CD4-positive, alpha-beta T cell treated with Interleukin-17A for 4 hours (primary cell): ENCODE results near the gene NUP153.
"Not testable (repeated sequence)": the region's sequence is repeated elsewhere in the genome, so short reads cannot be mapped to it uniquely, and the experiment has no call there.

Source experiments
- DNase-seq: peaks from one replicate; pipeline ENCODE4 v3.0.0-alpha.2; 2020; ENCODE audit warnings: mixed read lengths

NUP153 gene

DNA sequence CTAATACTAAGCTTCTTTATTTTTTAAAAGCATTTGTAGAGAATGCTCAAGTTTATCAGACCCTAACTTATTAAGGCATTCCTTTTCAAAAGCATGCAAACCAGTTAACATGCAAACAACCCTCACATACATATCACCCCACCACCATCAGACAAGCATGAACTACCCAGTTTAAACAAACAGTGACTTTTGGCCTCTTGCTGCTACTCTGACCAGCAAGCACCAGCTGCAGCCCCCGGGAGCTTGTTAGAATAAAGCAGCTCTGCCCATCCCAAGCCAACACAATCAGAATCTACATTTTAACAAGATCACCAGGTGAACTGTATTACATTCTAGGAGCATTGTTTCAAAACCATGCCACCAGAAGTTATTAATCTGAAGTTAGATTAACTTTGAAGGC lies 5.9 kb upstream of the NUP153 start:
- no peak for DNase-seq

DNA sequence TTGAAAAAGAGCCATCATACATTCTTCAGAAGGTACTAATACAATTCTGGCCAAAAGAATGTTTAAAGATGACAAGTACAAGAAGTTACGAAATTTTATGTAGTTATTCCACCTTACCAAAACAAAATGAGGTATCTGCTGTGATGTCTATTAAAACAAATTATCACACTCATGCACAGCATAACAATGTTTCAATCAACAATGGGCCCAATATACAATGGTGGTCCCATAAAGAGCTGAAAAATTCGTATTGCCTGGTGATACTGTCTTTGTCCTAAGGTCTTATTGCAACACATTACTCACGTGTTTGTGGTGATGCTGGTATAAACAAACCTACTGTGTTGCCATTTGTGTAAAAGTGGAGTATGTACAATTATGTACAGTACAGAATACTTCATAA lies 3.6 kb upstream of the NUP153 start:
- no peak for DNase-seq

DNA sequence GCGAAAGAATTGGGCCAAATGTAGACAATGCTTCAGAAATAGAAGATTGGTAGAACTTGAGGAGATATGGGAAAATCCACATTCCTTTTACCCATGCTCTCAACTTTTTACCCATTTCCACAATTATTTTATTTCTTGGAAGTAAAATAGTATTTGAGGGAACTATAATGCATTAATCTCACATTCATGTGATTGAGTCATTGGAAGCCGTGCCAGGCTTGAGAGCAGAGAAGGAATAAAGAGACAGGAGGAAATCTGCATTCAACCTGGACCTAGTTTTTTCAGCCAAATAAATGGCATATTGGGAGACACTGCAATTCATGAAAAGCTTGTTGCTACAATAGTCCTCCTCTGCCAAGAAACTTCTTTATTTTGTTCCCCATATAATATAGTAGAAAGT lies 2.8 kb upstream of the NUP153 start:
- no peak for DNase-seq

DNA sequence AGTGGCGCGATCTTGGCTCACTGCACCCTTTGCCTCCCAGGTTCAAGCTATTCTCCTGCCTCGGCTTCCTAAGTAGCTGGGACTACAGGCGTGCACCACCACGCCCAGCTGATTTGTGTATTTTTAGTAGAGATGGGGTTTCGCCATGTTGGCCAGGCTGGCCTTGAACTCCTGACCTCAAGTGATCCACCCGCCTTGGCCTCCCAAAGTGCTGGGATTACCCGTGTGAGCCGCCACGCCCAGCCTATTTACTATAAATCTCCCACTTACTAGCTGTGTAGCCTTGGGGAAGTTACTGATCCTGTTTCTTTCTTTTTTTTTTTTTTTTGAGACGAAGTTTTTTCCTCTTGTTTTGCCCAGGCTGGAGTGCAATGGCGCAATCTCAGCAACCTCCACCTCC lies 1.3 kb upstream of the NUP153 start:
- not testable (repeated sequence) for DNase-seq

DNA sequence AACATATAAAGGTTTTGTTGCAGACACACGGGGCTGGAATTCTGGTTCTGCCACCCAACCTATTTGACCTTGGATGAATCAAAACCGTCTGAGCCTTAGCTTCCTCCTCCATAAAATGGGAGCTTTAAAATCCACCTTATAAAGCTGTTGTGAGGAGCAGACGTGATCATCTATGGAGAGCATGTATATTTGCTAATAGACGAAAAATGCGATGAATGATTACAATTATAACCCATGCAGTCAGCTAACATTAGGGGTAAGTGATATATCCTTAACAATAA lies 586 bp upstream of the NUP153 start:
- no peak for DNase-seq

DNA sequence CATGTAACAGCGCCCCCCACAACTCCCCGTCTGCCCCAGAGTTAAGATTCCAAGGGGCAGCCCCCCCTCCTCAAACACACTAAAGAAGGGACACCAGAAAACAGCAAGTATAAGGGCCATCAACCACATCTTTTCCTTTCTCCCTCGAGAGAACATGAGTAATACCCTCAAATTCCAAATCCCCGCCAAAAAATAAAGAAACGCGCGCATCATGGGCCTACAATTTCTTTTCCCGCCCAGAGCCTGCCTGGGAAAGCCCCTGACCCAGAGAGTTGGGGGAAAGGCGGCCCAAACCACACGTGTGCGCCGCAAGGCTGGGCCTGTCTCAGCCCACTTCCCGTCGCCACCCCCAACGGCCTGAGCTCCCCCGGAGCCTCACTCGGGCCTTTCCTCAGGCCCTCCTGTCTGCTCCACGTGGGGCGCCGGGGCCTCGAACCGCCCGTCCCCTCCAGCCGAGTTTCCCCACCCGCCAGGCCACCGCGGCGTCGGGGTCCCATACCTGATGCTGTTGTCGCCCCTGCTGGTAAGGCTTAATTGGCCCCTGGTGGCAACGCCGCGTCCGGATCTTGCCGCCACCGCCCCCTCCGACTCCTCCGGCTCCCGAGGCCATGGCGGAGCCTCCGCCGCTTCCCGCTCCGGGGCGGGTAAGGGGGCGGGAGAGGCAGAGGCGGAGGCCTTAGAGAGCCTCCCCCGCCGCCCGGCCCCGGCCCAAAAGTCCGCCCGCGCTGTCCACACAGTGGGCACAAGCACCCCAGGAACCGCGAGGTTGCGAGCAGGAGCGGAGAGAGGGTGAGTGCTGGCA lies 746 bp downstream of the NUP153 start:
- DNase-seq: peak; percentile 76

DNA sequence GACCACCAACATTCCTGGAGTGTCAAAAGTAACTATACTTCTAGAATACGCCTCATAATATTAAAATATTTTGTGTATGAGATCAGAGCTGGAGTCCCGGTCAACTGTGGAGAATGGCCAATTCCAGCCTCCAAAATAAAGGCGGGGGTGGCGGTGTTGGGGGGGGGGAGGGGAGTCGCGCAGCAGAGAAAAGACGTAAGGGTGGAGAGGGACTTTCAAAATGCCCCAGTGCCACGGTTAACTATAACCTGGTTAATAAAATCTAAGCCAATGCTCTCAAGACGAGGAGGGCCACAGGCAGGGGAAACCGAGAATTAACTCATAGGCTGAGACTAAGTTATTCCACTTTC lies 1.3 kb downstream of the NUP153 start:
- no peak for DNase-seq

DNA sequence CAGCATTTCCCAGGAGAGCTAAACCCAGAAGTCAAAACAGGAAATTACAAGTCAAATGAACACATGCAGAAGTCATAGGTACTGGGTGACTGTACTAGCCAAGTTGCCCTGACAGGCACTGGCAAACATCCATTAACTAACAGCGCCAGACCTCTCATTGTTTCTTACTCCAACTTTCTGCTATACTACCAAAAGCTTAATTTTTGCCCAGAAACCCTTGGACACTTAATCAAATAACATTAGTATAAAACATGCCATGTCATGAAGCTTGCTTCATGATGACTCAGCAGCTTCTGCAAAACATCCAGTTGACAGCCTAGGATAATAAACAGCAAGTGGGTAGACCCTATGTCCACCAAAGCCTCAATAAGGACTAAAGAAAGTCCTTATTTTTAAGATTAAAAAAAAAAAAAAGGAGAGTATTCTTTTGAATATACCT lies 3.5 kb downstream of the NUP153 start:
- peak; percentile 40 for DNase-seq

DNA sequence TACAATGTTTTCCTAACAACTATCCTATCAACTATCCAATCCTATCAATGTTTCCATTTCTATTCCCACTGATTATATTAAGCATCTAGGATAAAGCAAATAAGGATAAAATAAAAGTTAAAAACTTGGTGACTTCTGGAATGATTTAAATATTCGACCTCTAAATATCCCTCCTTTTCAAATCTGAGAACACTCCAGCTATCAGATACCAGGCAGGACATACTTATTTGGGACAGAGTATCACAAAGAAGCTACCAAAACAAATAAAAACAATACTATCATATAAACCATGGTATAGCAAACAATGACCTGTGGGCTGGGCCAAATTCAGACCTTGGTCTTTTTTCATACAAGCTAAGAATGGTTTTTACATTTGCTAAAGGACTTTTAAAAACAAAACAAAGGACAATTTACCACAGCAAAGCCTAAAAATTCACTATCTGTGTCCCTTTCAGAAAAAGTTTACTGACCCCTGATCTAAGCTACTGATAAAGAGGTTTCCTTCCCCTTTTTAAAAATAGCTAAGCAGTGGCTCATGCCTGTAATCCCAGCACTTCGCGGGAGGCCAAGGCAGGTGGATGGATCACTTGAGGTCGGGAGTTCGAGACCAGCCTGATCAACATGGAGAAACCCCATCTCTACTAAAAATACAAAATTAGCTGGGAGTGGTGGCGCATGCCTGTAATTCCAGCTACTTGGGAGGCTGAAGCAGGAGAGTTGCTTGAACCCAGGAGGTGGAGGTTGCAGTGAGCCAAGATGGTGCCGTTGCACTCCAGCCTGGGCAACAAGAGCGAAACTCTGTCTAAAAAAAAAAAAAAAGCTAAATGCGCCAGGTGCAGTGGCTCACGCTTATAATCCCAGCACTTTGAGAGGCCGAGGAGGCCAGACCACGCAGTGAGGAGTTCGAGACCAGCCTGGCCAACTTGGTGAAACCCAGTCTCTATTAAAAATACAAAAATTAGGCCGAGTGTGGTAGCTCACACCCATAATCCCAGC lies 6.0 kb downstream of the NUP153 start:
- no peak for DNase-seq

DNA sequence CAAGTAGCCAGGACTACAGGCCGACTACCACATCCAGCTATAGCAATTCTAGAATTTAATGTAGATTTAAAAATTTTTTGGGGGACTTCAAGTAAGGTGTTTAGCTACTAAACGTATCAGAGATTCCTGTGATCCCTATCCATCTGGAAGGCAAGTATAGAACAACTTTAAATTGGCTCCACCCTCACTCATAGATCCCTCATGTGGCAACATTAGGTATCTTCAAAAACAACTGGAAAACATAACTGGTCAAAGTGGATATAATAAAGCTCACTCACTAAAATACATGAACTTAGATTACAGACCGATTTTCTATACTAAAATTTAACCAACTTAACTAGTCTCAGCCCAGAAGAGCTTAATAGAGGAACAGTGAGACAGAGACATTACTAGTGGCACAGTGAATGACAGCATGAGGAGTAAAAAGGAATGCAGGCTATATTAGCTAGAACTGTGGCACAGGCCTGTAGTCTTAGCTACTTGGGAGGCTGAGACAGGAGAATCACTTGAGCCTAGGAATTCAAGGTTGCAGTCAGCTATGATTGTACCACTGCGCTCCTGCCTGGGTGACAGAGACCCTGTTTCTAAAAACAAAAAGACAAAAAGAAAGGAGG lies 14.7 kb downstream of the NUP153 start:
- no peak for DNase-seq

DNA sequence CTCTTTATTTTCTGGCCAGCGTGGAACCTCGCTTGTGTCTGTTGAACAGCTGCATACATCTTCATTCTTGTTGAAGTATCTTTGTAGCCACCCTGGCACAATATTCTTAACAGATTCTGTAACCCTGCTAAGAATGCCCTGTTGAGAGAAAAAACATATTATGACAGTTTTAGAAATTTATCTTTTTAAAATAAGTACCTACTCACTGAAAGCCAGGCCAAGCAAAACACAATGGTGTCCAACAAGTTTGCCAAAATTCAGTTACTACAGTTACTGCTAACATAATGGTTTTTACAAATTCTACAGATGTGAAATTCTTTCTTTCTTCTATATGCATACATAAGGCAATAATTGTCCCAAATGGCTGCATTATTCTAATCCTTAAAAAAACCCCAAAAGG lies 18.2 kb downstream of the NUP153 start:
- no peak for DNase-seq

DNA sequence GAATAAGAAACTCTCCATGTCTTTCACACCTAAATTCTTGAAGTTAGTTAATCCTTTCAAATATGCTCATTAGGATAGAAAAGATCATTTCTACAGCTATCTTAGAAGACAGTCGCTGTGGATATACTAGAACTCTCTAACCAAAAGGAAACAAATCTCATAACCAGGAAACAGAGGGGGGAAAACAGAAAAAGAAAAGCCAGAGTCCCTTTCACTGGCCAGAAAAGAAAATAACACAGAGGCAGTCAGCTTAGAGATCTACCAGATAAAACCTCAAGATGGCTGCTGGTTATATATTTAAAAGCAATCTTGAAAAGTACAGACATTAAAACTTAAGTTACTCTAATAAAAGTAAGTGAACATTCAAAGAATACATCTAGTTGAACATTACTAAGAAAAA lies 19.6 kb downstream of the NUP153 start:
- no peak for DNase-seq

DNA sequence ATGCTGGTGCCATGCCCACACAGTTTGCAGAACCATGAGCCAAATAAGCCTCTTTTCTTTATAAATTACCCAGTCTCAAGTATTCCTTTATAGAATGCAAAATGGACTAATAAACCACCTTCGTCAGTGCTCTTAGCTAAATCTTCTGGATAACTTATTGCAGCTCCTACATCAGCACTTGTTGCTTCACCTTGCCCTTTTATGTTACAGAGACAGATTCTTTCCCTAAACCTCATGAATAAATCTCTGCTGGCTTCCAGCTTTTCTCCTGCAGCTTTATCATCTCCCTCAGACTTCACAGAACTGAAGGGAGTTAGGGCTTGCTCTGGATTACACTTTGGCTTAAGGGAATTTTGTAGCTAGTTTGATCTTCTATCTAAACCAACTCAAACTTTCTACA lies 22.6 kb downstream of the NUP153 start:
- no peak for DNase-seq

DNA sequence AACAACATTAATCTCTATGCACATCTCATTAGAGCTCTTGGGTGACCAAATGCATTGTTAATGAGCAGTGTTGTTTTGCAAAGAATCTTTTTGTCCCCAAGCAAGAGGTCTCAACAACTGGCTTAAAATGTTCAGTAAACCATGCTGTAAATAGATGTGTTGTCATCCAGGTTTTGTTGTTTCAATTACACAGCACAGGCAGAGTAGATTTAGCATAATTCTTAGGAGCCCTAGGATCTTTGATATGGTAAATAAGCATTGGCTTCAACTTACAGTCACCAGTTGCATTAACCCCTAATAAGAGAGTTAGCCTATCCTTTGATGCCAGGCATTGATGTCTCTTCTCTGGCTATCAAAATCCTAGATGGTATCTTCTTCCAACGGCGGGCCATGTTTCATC lies 23.3 kb downstream of the NUP153 start:
- no peak for DNase-seq

DNA sequence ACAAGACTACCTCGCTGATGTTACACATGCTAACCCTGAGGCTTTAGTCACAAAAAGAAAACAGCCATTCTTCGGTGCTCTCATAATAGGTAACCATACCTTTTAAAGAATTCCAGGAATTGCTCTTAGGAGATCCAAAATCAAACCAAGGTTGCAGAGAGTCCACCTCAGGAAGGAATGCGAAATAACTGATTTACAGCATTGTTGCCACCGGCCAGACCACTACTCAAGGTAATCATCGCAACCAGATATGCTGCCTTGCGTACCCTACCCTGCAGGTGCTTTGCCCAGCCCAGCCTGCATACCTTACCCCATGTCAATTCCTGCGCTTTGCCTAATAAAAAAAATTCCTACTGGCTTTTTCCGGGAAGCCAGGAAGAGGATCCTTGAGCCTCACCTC lies 27.0 kb downstream of the NUP153 start:
- no peak for DNase-seq

DNA sequence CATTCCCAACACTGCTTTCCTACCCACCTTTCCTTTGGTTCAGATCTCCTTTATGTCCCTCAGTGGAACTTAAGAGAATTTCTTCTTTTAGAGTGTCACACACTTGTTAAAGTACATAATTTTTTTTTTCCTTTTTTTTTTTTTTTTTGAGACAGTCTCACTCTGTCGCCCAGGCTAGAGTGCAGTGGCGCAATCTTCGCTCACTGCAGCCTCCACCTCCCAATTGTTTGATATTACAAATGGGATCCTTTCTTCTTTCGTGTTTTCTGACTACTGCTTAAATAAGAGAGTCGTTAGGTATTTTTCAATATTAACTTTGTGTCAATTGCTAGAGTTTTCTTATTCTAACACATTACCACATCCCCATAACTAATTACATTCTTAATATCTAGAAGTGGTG lies 29.1 kb downstream of the NUP153 start:
- DNase-seq: no peak

DNA sequence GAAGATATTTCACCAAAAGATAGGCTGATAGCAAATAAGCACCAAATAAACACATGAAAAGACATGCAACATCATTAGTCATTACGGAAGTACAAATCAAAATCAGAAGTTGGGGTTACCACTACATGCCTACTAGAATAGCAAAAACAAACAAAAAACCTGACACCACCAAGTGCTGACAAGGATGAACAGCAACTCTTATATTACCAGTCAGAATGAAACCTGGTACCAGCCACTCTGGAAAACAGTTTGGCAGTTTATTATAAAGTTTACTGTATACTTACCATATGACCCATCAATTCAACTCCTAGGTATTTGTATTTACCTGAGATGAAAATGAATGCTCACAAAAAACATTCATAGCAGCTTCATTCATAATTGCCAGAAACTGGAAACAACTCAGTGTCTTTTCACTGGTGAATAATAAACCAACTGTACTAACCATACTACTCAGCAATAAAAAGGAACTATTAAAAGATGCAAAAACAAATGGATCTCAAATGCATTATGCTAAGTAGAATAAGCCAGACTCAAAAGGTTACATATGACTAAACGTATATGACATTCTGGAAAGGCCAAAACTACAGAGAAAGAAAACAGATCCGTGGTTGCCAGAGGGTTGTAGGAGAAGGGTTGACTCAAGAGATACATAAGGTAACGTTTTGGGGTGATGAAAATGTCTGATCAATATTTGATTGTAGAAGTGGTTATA lies 33.0 kb downstream of the NUP153 start:
- no peak for DNase-seq

DNA sequence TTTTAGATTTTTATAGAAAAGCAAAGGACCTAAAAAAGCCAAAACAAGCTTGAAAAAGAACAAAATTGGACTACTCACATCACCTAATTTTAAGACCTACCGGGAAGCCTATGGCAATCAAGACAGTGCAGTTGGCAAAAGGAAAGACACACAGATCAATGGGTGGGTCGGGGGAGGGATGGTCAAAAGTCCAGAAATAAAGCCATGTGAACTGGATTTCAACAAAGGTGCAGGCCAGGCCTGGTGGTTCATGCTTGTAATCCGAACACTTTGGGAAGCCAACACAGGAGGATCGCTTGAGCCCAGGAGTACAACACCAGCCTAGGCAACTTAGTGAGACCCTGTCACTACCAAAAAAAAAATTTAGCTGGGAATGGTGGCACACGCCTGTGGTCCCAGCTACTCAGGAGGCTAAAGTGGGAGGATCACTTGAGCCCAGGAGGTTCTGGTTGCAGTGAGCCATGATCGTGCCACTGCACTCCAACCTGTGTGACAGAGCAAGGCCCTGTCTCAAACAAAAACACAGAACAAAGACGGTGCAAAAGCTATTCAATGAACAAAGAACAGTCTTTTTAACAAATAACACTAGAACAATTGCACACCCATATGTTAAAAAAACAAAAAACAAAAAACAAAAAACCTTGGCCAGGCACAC lies 34.5 kb downstream of the NUP153 start:
- DNase-seq: no peak

DNA sequence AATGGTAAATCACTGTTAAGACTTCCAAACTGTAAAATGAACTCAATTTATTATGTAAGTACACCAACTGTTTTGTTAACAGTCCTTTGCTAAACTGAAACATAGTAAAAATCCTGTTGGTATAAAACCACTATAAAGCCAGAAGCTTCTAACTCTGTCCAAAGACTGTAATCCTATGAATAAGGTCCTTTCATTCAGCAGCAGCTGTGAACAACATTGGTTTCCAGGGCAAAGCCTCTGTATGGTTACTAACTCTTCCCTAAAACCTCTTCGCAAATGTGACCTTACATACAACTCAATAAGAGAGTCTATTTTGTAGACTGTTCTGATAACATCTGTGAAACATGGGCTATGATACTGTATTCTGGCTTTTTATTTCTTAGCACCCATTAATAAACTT lies 40.1 kb downstream of the NUP153 start:
- DNase-seq: no peak

DNA sequence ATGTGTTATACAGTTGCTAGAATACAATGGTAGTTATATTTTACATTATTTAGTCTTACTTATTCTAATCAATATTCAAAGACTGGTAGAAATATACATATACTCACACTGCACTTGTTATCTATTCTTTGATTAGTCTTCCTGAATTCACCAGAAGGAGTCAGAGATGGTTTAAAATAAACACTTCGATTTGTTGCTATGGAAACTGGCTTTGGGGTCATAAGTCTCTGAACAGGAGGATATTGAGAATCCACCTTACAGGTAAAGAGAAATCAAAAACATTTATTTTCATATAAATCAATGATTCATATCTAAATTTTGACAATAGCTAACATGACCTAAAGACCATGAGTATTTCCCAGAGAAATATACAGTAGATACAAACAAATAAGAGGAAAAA lies 41.6 kb downstream of the NUP153 start:
- no peak for DNase-seq

DNA sequence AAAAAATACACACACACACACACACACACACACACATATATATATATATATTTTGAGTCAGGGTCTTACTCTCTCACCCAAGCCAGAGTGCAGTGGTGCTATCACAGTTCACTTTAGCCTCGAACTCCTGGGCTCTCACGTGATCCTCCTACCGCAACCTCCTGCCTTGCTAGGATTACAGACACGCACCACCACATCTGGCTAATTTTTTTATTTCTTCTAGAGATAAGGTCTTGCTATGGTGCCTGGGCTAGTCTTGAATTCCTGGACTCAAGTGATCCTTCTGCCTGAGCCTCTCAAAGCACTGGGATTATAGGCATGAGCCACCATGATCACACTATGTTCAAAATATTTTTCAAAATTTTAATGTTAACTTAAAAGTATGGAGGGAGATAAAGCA lies 43.5 kb downstream of the NUP153 start:
- no peak for DNase-seq

DNA sequence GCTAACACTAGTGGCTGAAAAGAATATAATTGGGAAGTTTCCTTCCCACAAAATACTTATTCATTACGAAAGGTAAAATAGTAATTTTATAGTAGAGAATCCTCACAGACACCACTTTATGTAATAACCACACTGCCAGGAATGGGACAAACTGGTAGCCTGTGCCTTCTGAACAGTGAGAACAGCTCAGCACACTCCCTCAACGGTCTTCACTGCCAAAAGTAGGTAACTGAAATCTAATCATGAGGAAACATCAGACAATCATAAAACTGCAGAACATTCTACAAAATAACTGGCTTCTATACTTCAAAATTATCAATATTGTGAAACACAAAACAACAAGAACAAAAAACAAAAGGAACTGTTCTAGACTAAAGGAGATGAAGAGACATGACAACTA lies 44.1 kb downstream of the NUP153 start:
- no peak for DNase-seq

DNA sequence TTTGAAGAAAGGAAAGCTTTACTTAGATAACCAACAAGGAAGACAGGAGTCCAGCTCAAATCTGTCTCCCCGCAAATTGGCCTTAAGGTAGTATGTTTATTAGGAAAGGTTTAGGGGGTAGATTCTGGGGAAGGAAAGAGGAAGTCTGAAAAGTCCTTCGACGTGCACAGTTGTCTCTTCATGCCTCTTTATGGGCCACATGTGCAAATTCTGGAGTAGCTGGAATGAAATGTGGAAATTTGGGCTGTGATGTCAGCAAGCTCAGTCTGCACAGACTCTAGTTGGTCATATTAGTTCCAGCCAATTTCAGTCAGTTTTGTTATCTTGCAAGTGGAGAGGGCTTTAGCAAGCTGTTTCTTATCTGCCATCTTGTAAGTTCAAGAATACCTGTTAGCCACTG lies 50.1 kb downstream of the NUP153 start:
- no peak for DNase-seq
